ENCODE data around the gene DCAF11.

The DCAF11 gene

GRCh38 chr14:24074625-24075484 is 39.7 kb upstream of the DCAF11 start:
- TF ChIP-seq, protein P1, sequence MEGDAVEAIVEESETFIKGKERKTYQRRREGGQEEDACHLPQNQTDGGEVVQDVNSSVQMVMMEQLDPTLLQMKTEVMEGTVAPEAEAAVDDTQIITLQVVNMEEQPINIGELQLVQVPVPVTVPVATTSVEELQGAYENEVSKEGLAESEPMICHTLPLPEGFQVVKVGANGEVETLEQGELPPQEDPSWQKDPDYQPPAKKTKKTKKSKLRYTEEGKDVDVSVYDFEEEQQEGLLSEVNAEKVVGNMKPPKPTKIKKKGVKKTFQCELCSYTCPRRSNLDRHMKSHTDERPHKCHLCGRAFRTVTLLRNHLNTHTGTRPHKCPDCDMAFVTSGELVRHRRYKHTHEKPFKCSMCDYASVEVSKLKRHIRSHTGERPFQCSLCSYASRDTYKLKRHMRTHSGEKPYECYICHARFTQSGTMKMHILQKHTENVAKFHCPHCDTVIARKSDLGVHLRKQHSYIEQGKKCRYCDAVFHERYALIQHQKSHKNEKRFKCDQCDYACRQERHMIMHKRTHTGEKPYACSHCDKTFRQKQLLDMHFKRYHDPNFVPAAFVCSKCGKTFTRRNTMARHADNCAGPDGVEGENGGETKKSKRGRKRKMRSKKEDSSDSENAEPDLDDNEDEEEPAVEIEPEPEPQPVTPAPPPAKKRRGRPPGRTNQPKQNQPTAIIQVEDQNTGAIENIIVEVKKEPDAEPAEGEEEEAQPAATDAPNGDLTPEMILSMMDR (IDR thresholded peaks at IDR 0.05) = no peak

- TF ChIP-seq, protein P1 (IDR thresholded peaks at IDR 0.05) = no peak
These were observed 38.9 kb upstream of the DCAF11 start for GRCh38 chr14:24075485-24076301.

- TF ChIP-seq, protein P1 (IDR thresholded peaks at IDR 0.05) = no peak
These were observed 38.3 kb upstream of the DCAF11 start for GRCh38 chr14:24076302-24076601.

- TF ChIP-seq, protein P1 (IDR thresholded peaks at IDR 0.05) = no peak
These were observed 37.5 kb upstream of the DCAF11 start for GRCh38 chr14:24077086-24077485.

DNA sequence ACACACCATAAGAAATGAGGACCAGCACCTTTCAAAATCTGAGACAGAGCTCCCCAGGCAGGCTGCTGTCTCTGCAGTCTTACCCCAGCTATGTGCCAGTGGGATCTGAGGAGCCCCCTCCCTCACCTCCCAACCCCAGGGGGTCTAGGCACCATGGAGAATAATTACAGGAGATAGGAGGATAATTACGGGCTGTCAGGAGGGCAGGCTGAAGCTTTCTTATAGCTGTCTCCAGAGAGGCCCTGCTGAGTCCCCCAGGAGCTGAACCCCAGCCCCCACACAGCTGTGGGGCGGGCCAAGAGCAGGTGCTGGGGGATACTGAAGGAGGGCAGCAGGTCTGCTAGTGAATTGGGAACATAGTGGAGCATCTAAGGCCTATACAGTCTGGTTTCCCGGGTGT is 36.4 kb upstream of the DCAF11 start:
- TF ChIP-seq, protein P1 (IDR thresholded peaks at IDR 0.05) = no peak

DNA sequence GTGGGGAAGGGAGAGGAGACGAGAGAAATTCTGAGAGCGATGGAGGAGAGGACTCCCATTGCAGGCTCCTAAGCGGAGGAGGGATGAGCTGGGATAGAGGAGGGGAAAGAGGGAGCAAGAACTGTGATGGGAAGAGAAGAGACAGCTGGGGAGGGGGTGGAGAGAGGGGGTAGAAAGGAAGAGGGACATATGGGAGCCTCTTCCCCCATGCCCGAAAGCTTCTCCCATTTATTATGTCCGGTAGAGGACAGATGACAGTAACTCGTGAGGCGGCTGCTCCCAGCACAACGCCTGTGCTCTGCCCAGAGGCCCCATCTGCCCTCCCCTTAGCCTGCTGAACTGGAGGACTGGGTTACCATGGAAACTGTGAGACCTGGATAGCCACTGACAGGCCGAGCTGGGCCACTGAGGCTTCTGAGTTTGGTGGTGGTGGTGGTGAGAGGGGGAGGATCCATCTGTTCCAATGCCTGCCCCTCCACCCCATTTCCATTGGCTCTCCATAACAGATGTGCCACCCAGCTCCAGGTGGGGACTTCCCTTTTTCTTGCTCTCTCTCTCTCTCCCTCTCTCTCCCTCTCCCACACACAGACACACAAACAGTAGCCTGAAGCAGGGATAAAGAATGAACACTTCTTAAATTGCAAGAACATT is 35.0 kb upstream of the DCAF11 start:
- TF ChIP-seq, protein P1 (IDR thresholded peaks at IDR 0.05) = no peak

DNA sequence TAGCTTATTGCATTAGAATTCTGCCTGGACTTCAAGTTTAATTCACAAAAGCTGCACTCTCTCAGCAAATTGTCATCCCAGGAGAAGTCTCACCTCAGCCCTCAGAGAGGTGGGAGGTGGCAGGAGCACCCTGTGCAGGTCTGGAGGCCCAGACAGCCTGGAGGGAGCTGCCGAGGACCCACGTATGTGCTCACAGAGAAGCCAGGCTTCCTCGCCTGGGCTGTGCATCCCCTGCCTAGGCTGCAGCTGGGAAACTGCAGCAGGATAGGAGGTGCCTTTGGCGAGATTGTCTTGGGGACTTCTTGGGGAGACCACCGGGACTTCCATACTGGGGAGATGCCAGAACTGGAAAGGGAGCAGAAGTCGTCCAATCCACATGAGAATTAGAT is 34.4 kb upstream of the DCAF11 start:
- TF ChIP-seq, protein P1 (IDR thresholded peaks at IDR 0.05) = no peak
